Measurements from ENCODE around the gene CLINT1. TPM values are rescaled to one million over a fixed set of nuclear protein-coding genes. Genes with fewer than 3 reads are reported as not detected.

Gene CLINT1
- total and polyA plus RNA-seq, 2 experiments from 2014 or later, result 71.7 to 101 TPM

DNA sequence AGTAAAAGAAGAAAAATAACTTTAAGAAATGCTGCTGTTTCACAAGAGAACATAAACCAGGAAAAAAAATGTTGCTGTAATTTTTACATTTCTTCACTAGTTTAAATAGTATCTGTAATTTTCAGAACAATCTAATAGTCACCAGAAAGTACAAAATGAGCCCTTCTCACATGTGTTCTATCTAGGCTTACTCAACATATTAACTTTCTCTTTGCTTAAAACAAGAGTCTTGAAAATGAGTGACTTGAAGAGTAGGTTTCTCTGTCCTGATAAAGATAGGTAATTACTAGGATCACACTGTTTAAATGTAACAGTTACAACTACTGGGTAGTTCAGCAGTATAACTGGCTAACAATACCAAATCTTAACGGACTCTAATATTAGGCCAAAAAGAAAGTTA lies 37.5 kb downstream of the CLINT1 start:
- DNase-seq (ENCODE audit: low spot score) (no peak), ATAC-seq (no peak)
- Histone ChIP-seq H3K4me2 (no peak overlapping the region), H3K27ac (ENCODE audit: low read depth) (peak overlapping the region; percentile 45; the same call in 1 of the 2 replicates), H3K27me3 (ENCODE audit: insufficient read depth) (no peaks in the 10 kb centered on the region), H3K9me2 (ENCODE audit: insufficient read depth) (no peaks in the 10 kb centered on the region), H3K4me3 (no peak overlapping the region), H3K36me3 (ENCODE audit: insufficient read depth) (no peaks in the 10 kb centered on the region), H3K4me1 (ENCODE audit: insufficient read depth) (peaks cover 10% of the 10 kb centered on the region), H3F3A (replicated peaks; ENCODE audit: low read depth) (no peaks in the 10 kb centered on the region), H3K79me2 (replicated peaks; ENCODE audit: insufficient read depth) (peaks cover 91% of the 10 kb centered on the region), H2AFZ (no peak overlapping the region), H4K20me1 (replicated peaks; ENCODE audit: insufficient read depth) (peaks cover 20% of the 10 kb centered on the region)
- H3K4me3 Mint-ChIP-seq, result no peak overlapping the region
- H3K4me1 Mint-ChIP-seq, result peaks cover 25% of the 10 kb centered on the region
- H3K9me3 Mint-ChIP-seq, result no peaks in the 10 kb centered on the region
- TF ChIP-seq ZNF331 (CRISPR knock-in tag; IDR thresholded peaks at IDR 0.05; ENCODE audit: low read depth) (no peak), NANOG (IDR thresholded peaks at IDR 0.05; ENCODE audit: borderline replicate concordance) (no peak), POLR2AphosphoS5 (IDR thresholded peaks at IDR 0.05; ENCODE audit: low read depth) (no peak), JUNB (IDR thresholded peaks at IDR 0.05; ENCODE audit: unreplicated experiment) (no peak), CREB1 (CRISPR knock-in tag; IDR thresholded peaks at IDR 0.05; ENCODE audit: low read depth) (no peak), STAT1 (IDR thresholded peaks at IDR 0.05; ENCODE audit: unreplicated experiment) (no peak), EZH2phosphoT487 (IDR thresholded peaks at IDR 0.05; ENCODE audit: unreplicated experiment) (no peak), EZH2 (IDR thresholded peaks at IDR 0.05; ENCODE audit: low read depth, unreplicated experiment) (no peak), ZNF114 (CRISPR knock-in tag; IDR thresholded peaks at IDR 0.05) (no peak)
- TF ChIP-seq, protein P1, sequence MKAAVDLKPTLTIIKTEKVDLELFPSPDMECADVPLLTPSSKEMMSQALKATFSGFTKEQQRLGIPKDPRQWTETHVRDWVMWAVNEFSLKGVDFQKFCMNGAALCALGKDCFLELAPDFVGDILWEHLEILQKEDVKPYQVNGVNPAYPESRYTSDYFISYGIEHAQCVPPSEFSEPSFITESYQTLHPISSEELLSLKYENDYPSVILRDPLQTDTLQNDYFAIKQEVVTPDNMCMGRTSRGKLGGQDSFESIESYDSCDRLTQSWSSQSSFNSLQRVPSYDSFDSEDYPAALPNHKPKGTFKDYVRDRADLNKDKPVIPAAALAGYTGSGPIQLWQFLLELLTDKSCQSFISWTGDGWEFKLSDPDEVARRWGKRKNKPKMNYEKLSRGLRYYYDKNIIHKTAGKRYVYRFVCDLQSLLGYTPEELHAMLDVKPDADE (IDR thresholded peaks at IDR 0.05), result no peak
- TF ChIP-seq, protein P2, sequence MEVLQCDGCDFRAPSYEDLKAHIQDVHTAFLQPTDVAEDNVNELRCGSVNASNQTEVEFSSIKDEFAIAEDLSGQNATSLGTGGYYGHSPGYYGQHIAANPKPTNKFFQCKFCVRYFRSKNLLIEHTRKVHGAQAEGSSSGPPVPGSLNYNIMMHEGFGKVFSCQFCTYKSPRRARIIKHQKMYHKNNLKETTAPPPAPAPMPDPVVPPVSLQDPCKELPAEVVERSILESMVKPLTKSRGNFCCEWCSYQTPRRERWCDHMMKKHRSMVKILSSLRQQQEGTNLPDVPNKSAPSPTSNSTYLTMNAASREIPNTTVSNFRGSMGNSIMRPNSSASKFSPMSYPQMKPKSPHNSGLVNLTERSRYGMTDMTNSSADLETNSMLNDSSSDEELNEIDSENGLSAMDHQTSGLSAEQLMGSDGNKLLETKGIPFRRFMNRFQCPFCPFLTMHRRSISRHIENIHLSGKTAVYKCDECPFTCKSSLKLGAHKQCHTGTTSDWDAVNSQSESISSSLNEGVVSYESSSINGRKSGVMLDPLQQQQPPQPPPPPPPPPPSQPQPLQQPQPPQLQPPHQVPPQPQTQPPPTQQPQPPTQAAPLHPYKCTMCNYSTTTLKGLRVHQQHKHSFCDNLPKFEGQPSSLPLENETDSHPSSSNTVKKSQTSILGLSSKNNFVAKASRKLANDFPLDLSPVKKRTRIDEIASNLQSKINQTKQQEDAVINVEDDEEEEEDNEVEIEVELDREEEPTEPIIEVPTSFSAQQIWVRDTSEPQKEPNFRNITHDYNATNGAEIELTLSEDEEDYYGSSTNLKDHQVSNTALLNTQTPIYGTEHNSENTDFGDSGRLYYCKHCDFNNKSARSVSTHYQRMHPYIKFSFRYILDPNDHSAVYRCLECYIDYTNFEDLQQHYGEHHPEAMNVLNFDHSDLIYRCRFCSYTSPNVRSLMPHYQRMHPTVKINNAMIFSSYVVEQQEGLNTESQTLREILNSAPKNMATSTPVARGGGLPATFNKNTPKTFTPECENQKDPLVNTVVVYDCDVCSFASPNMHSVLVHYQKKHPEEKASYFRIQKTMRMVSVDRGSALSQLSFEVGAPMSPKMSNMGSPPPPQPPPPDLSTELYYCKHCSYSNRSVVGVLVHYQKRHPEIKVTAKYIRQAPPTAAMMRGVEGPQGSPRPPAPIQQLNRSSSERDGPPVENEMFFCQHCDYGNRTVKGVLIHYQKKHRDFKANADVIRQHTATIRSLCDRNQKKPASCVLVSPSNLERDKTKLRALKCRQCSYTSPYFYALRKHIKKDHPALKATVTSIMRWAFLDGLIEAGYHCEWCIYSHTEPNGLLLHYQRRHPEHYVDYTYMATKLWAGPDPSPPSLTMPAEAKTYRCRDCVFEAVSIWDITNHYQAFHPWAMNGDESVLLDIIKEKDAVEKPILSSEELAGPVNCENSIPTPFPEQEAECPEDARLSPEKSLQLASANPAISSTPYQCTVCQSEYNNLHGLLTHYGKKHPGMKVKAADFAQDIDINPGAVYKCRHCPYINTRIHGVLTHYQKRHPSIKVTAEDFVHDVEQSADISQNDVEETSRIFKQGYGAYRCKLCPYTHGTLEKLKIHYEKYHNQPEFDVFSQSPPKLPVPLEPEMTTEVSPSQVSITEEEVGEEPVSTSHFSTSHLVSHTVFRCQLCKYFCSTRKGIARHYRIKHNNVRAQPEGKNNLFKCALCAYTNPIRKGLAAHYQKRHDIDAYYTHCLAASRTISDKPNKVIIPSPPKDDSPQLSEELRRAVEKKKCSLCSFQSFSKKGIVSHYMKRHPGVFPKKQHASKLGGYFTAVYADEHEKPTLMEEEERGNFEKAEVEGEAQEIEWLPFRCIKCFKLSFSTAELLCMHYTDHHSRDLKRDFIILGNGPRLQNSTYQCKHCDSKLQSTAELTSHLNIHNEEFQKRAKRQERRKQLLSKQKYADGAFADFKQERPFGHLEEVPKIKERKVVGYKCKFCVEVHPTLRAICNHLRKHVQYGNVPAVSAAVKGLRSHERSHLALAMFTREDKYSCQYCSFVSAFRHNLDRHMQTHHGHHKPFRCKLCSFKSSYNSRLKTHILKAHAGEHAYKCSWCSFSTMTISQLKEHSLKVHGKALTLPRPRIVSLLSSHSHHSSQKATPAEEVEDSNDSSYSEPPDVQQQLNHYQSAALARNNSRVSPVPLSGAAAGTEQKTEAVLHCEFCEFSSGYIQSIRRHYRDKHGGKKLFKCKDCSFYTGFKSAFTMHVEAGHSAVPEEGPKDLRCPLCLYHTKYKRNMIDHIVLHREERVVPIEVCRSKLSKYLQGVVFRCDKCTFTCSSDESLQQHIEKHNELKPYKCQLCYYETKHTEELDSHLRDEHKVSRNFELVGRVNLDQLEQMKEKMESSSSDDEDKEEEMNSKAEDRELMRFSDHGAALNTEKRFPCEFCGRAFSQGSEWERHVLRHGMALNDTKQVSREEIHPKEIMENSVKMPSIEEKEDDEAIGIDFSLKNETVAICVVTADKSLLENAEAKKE (CRISPR knock-in tag; IDR thresholded peaks at IDR 0.05), result no peak
- TF ChIP-seq, protein P3, sequence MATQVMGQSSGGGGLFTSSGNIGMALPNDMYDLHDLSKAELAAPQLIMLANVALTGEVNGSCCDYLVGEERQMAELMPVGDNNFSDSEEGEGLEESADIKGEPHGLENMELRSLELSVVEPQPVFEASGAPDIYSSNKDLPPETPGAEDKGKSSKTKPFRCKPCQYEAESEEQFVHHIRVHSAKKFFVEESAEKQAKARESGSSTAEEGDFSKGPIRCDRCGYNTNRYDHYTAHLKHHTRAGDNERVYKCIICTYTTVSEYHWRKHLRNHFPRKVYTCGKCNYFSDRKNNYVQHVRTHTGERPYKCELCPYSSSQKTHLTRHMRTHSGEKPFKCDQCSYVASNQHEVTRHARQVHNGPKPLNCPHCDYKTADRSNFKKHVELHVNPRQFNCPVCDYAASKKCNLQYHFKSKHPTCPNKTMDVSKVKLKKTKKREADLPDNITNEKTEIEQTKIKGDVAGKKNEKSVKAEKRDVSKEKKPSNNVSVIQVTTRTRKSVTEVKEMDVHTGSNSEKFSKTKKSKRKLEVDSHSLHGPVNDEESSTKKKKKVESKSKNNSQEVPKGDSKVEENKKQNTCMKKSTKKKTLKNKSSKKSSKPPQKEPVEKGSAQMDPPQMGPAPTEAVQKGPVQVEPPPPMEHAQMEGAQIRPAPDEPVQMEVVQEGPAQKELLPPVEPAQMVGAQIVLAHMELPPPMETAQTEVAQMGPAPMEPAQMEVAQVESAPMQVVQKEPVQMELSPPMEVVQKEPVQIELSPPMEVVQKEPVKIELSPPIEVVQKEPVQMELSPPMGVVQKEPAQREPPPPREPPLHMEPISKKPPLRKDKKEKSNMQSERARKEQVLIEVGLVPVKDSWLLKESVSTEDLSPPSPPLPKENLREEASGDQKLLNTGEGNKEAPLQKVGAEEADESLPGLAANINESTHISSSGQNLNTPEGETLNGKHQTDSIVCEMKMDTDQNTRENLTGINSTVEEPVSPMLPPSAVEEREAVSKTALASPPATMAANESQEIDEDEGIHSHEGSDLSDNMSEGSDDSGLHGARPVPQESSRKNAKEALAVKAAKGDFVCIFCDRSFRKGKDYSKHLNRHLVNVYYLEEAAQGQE (IDR thresholded peaks at IDR 0.05; ENCODE audit: unreplicated experiment), result no peak
- TF ChIP-seq, protein P4, sequence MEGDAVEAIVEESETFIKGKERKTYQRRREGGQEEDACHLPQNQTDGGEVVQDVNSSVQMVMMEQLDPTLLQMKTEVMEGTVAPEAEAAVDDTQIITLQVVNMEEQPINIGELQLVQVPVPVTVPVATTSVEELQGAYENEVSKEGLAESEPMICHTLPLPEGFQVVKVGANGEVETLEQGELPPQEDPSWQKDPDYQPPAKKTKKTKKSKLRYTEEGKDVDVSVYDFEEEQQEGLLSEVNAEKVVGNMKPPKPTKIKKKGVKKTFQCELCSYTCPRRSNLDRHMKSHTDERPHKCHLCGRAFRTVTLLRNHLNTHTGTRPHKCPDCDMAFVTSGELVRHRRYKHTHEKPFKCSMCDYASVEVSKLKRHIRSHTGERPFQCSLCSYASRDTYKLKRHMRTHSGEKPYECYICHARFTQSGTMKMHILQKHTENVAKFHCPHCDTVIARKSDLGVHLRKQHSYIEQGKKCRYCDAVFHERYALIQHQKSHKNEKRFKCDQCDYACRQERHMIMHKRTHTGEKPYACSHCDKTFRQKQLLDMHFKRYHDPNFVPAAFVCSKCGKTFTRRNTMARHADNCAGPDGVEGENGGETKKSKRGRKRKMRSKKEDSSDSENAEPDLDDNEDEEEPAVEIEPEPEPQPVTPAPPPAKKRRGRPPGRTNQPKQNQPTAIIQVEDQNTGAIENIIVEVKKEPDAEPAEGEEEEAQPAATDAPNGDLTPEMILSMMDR (conservative IDR thresholded peaks at IDR 0.05; ENCODE audit: low read depth in 2 of 2), result no peak
- peaks cover 7% of the 10 kb centered on the region; the same call in 2 of the 3 replicates for H3K36me3 Mint-ChIP-seq (ENCODE audit: low read depth)
- no peaks in the 10 kb centered on the region for H3K27me3 Mint-ChIP-seq (ENCODE audit: insufficient read depth, low read depth, poor library complexity)
- no peak overlapping the region; the same call in 1 of the 2 replicates for H3K27ac Mint-ChIP-seq
